B cell (primary cell): ENCODE measurements around the gene LNX1.

Experiments used
- CTCF ChIP-seq: fragments of 200-600 bp; IDR thresholded peaks from one replicate; pipeline ENCODE4 v1.8.0; 2022; ENCODE audit warnings: antibody characterized with exemption, mild to moderate bottlenecking
- EZH2 ChIP-seq: IDR thresholded peaks from 2 replicates; pipeline ENCODE4 v1.6.1; 2012; ENCODE audit warnings: borderline replicate concordance, low read depth, mild to moderate bottlenecking, moderate library complexity, low read length; ENCODE audit not compliant: insufficient read depth, poor library complexity, severe bottlenecking

GRCh38 chr4:53479736-53480525 is 111.4 kb downstream of the LNX1 start:
- no peak for TF ChIP-seq CTCF
- TF ChIP-seq EZH2: no peak
